Heart right ventricle (tissue), 16 donors: ENCODE data around the gene IDNK. TPM values are rescaled to one million over a fixed set of nuclear protein-coding genes. Genes with fewer than 3 reads are reported as not detected.

ENCODE experiments used
- ATAC-seq, 8 donors: fragments of 200-7000 bp; cut with Tn5 transposase; one replicate each; pipeline ENCODE4 v1.9.1; 2020; ENCODE audit warnings: mild to moderate bottlenecking in 8 of 8, moderate library complexity in 8 of 8, moderate number of reproducible peaks in 1 of 8
- DNase-seq, 2 donors: peaks; one replicate each; pipeline ENCODE4 v3.0.0-alpha.2; 2020
- H3K27ac ChIP-seq, 10 donors: fragments of 200-600 bp; sonication (generic) in 2 of 10; one replicate each; pipeline versions ENCODE4 v1.5.0 to v1.8.0; 2020 to 2022; ENCODE audit warnings: mild to moderate bottlenecking in 3 of 10
- H3K27me3 ChIP-seq, 7 donors: fragments of 200-600 bp; one replicate each; pipeline ENCODE4 v1.8.0; 2021 to 2022; ENCODE audit warnings: mild to moderate bottlenecking in 2 of 7
- H3K36me3 ChIP-seq, 9 donors: fragments of 200-600 bp; sonication (generic) in 1 of 9; one replicate each; pipeline versions ENCODE4 v1.5.0 to v1.8.0; 2020 to 2022; ENCODE audit warnings: mild to moderate bottlenecking in 2 of 9
- H3K4me1 ChIP-seq, 9 donors: fragments of 200-600 bp; sonication (generic) in 1 of 9; one replicate each; pipeline versions ENCODE4 v1.5.0 to v1.8.0; 2020 to 2022; ENCODE audit warnings: mild to moderate bottlenecking in 4 of 9
- H3K4me3 ChIP-seq, 10 donors: fragments of 200-600 bp; sonication (generic) in 2 of 10; one replicate each; pipeline versions ENCODE4 v1.5.0 to v1.8.0; 2020 to 2022; ENCODE audit warnings: mild to moderate bottlenecking in 7 of 10, moderate library complexity in 2 of 10
- H3K9me3 ChIP-seq, 11 donors: fragments of 200-600 bp in 10 of 11; sonication (generic) in 2 of 11; one replicate each; pipeline versions ENCODE4 v1.5.0 to v1.8.0; 2013 to 2022; ENCODE audit warnings: mild to moderate bottlenecking in 2 of 11, control low read depth in 1 of 11, moderate library complexity in 1 of 11
- CTCF ChIP-seq, 9 donors: fragments of 200-600 bp; sonication (generic) in 2 of 9; IDR thresholded peaks; one replicate each; pipeline versions ENCODE4 v1.5.0 to v1.8.0; 2021 to 2022; ENCODE audit warnings: antibody characterized with exemption in 9 of 9, mild to moderate bottlenecking in 5 of 9, moderate library complexity in 1 of 9
- WGBS, 2 donors: extraction: QIAGEN DNeasy Blood & Tissue Kit; methylation state at CpG; one replicate each; pipeline ENCODE4 v1.1.7; 2013; ENCODE audit warnings: inconsistent platforms in 1 of 2; 5-methylcytosine and 5-hydroxymethylcytosine counted together
- intact Hi-C, 10 donors: fragments of 100-400 bp; cut with DNase I; formaldehyde crosslinking; loops; one replicate each; pipeline versions ENCODE4 v1.11.1 to v1.14.2; 2022
- polyA plus RNA-seq, 2 donors: library from polyadenylated mRNA; stranded (reverse); fragments of 200-250 nt; gene quantifications; one replicate each; pipeline ENCODE4 v1.2.3, GENCODE V29; 2013
- total RNA-seq, 10 donors: library from RNA; stranded (reverse); fragmentation: NEBNext Ultra II Directional in 3 of 10; extraction: Animal tissue kit (Norgen Biotek cat#: 25700) in 3 of 10; gene quantifications; one replicate each; pipeline versions ENCODE4 v1.2.1 to v1.2.4, GENCODE V29; 2021 to 2023
- donor health status: Arrhythmogenic right ventricular cardiomyopathy.
- donor health status: ischemic (EF 13 %, LVEDD 7.1; RV severe dilation, severe dysfunction).
- donor health status: healthy with polysubstance abuse.
- donor health status: DM: no; HTN: yes; CAD: no.
- donor health status: DM: no; HTN: no; CAD: no.
- donor health status: ischemic (EF 25% LVEDD 6.9; RV normal size, moderate dysfunction).
- donor health status: ischemic (EF 25% LVEDD 5.7; RV mildly dilated, moderate dysfunction).
- donor health status: healthy.
- donor health status: DM: yes; HTN: yes; CAD: no.
- donor health status: Ischemic cardiomyopathy.
- donor health status: ischemic (EF 35%, LVEDD 5.7; RV mildly dilated, moderate dysfunction).
- donor health status: nonischemic (EF 11% LVEDD 7.7; RV severe dilation, severe dysfunction).
- donor health status: DM: yes; HTN: yes; CAD: no.
- donor health status: PGD.
- donor health status: ischemic (EF 29% LVEDD 5.4; RV normal size, mild dysfunction).
- donor health status: nonischemic (EF 23%, LVEDD 6.1; RV moderate dilation, normal function).

IDNK gene
- total and polyA plus RNA-seq, 12 donors, result 2.2 to 7.5 (median 4.0) TPM

- intact Hi-C loops, result no loop called here
- Histone ChIP-seq H3K27ac (no peak overlapping the region), H3K36me3 (peaks cover 0 to 100% (median 25%) of the 10 kb centered on the region in 9 donors), H3K4me3 (no peak overlapping the region), H3K4me1 (peaks cover 0 to 20% (median 6%) of the 10 kb centered on the region in 9 donors), H3K27me3 (no peaks in the 10 kb centered on the region), H3K9me3 (no peaks in the 10 kb centered on the region)
- DNase-seq, result no peak
- no peak for ATAC-seq
- TF ChIP-seq CTCF (IDR thresholded peaks at IDR 0.05), result no peak
- 96 to 98% methylated on average over 1 of the region's 1 CpG for WGBS, 2 donors
Observed at GRCh38 chr9:83669067-83669466, 46.1 kb downstream of the IDNK start.

- Histone ChIP-seq H3K4me3 (no peak overlapping the region), H3K27ac (no peak overlapping the region), H3K36me3 (peaks cover 0 to 100% (median 13%) of the 10 kb centered on the region in 9 donors), H3K27me3 (no peaks in the 10 kb centered on the region), H3K9me3 (no peaks in the 10 kb centered on the region), H3K4me1 (peaks cover 0 to 18% (median 6%) of the 10 kb centered on the region in 9 donors)
- WGBS, 2 donors, result 92 to 95% methylated on average over 5 of the region's 5 CpGs
- no peak for TF ChIP-seq CTCF (IDR thresholded peaks at IDR 0.05)
- ATAC-seq (no peak), DNase-seq (no peak)
- intact Hi-C loops, result no loop called here
Observed at GRCh38 chr9:83670381-83670780, 47.4 kb downstream of the IDNK start.

GRCh38 chr9:83671451-83671850 is 48.5 kb downstream of the IDNK start:
- Histone ChIP-seq H3K9me3 (no peaks in the 10 kb centered on the region), H3K4me3 (no peak overlapping the region), H3K36me3 (peaks cover 0 to 100% (median 19%) of the 10 kb centered on the region in 9 donors), H3K4me1 (peaks cover 0 to 10% (median 0%) of the 10 kb centered on the region in 9 donors), H3K27me3 (no peaks in the 10 kb centered on the region), H3K27ac (no peak overlapping the region)
- DNase-seq (no peak), ATAC-seq (no peak)
- WGBS, 2 donors, result 50 to 61% methylated on average over 1 of the region's 1 CpG
- intact Hi-C loops, result no loop called here
- no peak for TF ChIP-seq CTCF (IDR thresholded peaks at IDR 0.05)

GRCh38 chr9:83675466-83675865 is 52.5 kb downstream of the IDNK start:
- H3K4me1 ChIP-seq, result peaks cover 0 to 10% (median 0%) of the 10 kb centered on the region in 9 donors
- no peak for ATAC-seq
- no peaks in the 10 kb centered on the region for H3K27me3 ChIP-seq
- no peaks in the 10 kb centered on the region for H3K9me3 ChIP-seq
- intact Hi-C loops, result no loop called here
- TF ChIP-seq CTCF (IDR thresholded peaks at IDR 0.05), result no peak
- DNase-seq, result no peak
- no peak overlapping the region for H3K4me3 ChIP-seq
- H3K27ac ChIP-seq, result no peak overlapping the region
- WGBS, 2 donors, result 57 to 61% methylated on average over 1 of the region's 1 CpG
- peaks cover 0 to 100% (median 48%) of the 10 kb centered on the region in 9 donors for H3K36me3 ChIP-seq
